Measurements from ENCODE around the gene LGALS4.
"Not testable (repeated sequence)": the region's sequence is repeated elsewhere in the genome, so short reads cannot be mapped to it uniquely, and the experiment has no call there.

- TF ChIP-seq EZH2 (IDR thresholded peaks at IDR 0.05; ENCODE audit: insufficient read depth, poor library complexity, severe bottlenecking); EZH2phosphoT487 (IDR thresholded peaks at IDR 0.05; ENCODE audit: insufficient read depth, low read depth): not testable (repeated sequence)
Observed at GRCh38 chr19:38854961-38855360, 42.2 kb upstream of the LGALS4 start.
